ENCODE results near the gene ECT2.
"Not testable (repeated sequence)": the region's sequence is repeated elsewhere in the genome, so short reads cannot be mapped to it uniquely, and the experiment has no call there.

Gene ECT2

GRCh38 chr3:172804323-172804722, 53.8 kb downstream of the ECT2 start:
- in situ Hi-C loops (cut with MboI; ENCODE audit: low sequenced_read_pairs) = no loop called here

GRCh38 chr3:172808969-172809546, 58.5 kb downstream of the ECT2 start:
- in situ Hi-C loops (cut with MboI; ENCODE audit: low sequenced_read_pairs) = no loop called here

- in situ Hi-C loops (cut with MboI; ENCODE audit: low sequenced_read_pairs) = no loop called here
Measured at GRCh38 chr3:172811099-172811498, 60.6 kb downstream of the ECT2 start.

- in situ Hi-C loops (cut with MboI; ENCODE audit: low sequenced_read_pairs) = no loop called here
Measured at GRCh38 chr3:172813462-172813861, 62.9 kb downstream of the ECT2 start.

- in situ Hi-C loops (cut with MboI; ENCODE audit: low sequenced_read_pairs) = no loop called here
Measured at GRCh38 chr3:172814738-172815137, 64.2 kb downstream of the ECT2 start.

- in situ Hi-C loops (cut with MboI; ENCODE audit: low sequenced_read_pairs) = no loop called here
Measured at GRCh38 chr3:172815857-172816256, 65.3 kb downstream of the ECT2 start.

GRCh38 chr3:172816281-172816680, 65.8 kb downstream of the ECT2 start:
- in situ Hi-C loops (cut with MboI; ENCODE audit: low sequenced_read_pairs) = no loop called here

- in situ Hi-C loops (cut with MboI; ENCODE audit: low sequenced_read_pairs) = no loop called here
Measured at GRCh38 chr3:172816968-172817367, 66.4 kb downstream of the ECT2 start.

- in situ Hi-C loops (cut with MboI; ENCODE audit: low sequenced_read_pairs) = no loop called here
Measured at GRCh38 chr3:172820492-172820891, 70.0 kb downstream of the ECT2 start.

- in situ Hi-C loops (cut with MboI; ENCODE audit: low sequenced_read_pairs) = no loop called here
Measured at GRCh38 chr3:172824229-172824628, 73.7 kb downstream of the ECT2 start.

- in situ Hi-C loops (cut with MboI; ENCODE audit: low sequenced_read_pairs) = not testable (repeated sequence)
Measured at GRCh38 chr3:172827231-172827630, 76.7 kb downstream of the ECT2 start.

- in situ Hi-C loops (cut with MboI; ENCODE audit: low sequenced_read_pairs) = no loop called here
Measured at GRCh38 chr3:172832983-172833382, 82.5 kb downstream of the ECT2 start.

- in situ Hi-C loops (cut with MboI; ENCODE audit: low sequenced_read_pairs) = no loop called here
Measured at GRCh38 chr3:172836390-172836997, 86.0 kb downstream of the ECT2 start.

- in situ Hi-C loops (cut with MboI; ENCODE audit: low sequenced_read_pairs) = no loop called here
Measured at GRCh38 chr3:172839679-172840078, 89.2 kb downstream of the ECT2 start.

GRCh38 chr3:172840463-172840862, 89.9 kb downstream of the ECT2 start:
- in situ Hi-C loops (cut with MboI; ENCODE audit: low sequenced_read_pairs) = no loop called here

- in situ Hi-C loops (cut with MboI; ENCODE audit: low sequenced_read_pairs) = no loop called here
Measured at GRCh38 chr3:172840913-172841312, 90.4 kb downstream of the ECT2 start.

- in situ Hi-C loops (cut with MboI; ENCODE audit: low sequenced_read_pairs) = no loop called here
Measured at GRCh38 chr3:172844428-172844827, 93.9 kb downstream of the ECT2 start.

- in situ Hi-C loops (cut with MboI; ENCODE audit: low sequenced_read_pairs) = no loop called here
Measured at GRCh38 chr3:172846103-172846561, 95.6 kb downstream of the ECT2 start.

GRCh38 chr3:172846706-172847105, 96.2 kb downstream of the ECT2 start:
- in situ Hi-C loops (cut with MboI; ENCODE audit: low sequenced_read_pairs) = no loop called here

GRCh38 chr3:172847292-172847691, 96.8 kb downstream of the ECT2 start:
- in situ Hi-C loops (cut with MboI; ENCODE audit: low sequenced_read_pairs) = no loop called here

- in situ Hi-C loops (cut with MboI; ENCODE audit: low sequenced_read_pairs) = no loop called here
Measured at GRCh38 chr3:172848910-172849309, 98.4 kb downstream of the ECT2 start.

- in situ Hi-C loops (cut with MboI; ENCODE audit: low sequenced_read_pairs) = no loop called here
Measured at GRCh38 chr3:172853005-172853404, 102.5 kb downstream of the ECT2 start.
